ENCODE measurements around the gene ABTB2.

ABTB2 gene

GRCh38 chr11:34308049-34308912 lies 49.5 kb downstream of the ABTB2 start:
- DNase-seq (ENCODE audit: low read depth in 2 of 2): peak in 1 of 2 donors; percentile 32
- no peak for TF ChIP-seq CTCF (IDR thresholded peaks at IDR 0.05; ENCODE audit: low read depth, low read length)
- H3K4me3 ChIP-seq (replicated peaks in 1 of 2; ENCODE audit: low read depth in 2 of 2, low read length in 2 of 2): no peak overlapping the region

- no peak overlapping the region for H3K4me3 ChIP-seq (replicated peaks in 1 of 2; ENCODE audit: low read depth in 2 of 2, low read length in 2 of 2)
- TF ChIP-seq CTCF (IDR thresholded peaks at IDR 0.05; ENCODE audit: low read depth, low read length): no peak
- DNase-seq (ENCODE audit: low read depth in 2 of 2): no peak
Measured at GRCh38 chr11:34305780-34306179, 52.0 kb downstream of the ABTB2 start.

GRCh38 chr11:34305193-34305592 lies 52.6 kb downstream of the ABTB2 start:
- no peak overlapping the region for H3K4me3 ChIP-seq (replicated peaks in 1 of 2; ENCODE audit: low read depth in 2 of 2, low read length in 2 of 2)
- TF ChIP-seq CTCF (IDR thresholded peaks at IDR 0.05; ENCODE audit: low read depth, low read length): no peak
- DNase-seq (ENCODE audit: low read depth in 2 of 2): no peak

- no peak overlapping the region for H3K4me3 ChIP-seq (replicated peaks in 1 of 2; ENCODE audit: low read depth in 2 of 2, low read length in 2 of 2)
- DNase-seq (ENCODE audit: low read depth in 2 of 2): no peak
- no peak for TF ChIP-seq CTCF (IDR thresholded peaks at IDR 0.05; ENCODE audit: low read depth, low read length)
Measured at GRCh38 chr11:34303028-34303570, 54.7 kb downstream of the ABTB2 start.

GRCh38 chr11:34302046-34302921 lies 55.5 kb downstream of the ABTB2 start:
- DNase-seq (ENCODE audit: low read depth in 2 of 2): peak; percentile 82
- TF ChIP-seq CTCF (IDR thresholded peaks at IDR 0.05; ENCODE audit: low read depth, low read length): no peak
- H3K4me3 ChIP-seq (replicated peaks in 1 of 2; ENCODE audit: low read depth in 2 of 2, low read length in 2 of 2): no peak overlapping the region

- TF ChIP-seq CTCF (IDR thresholded peaks at IDR 0.05; ENCODE audit: low read depth, low read length): no peak
- H3K4me3 ChIP-seq (replicated peaks in 1 of 2; ENCODE audit: low read depth in 2 of 2, low read length in 2 of 2): no peak overlapping the region
- no peak for DNase-seq (ENCODE audit: low read depth in 2 of 2)
Measured at GRCh38 chr11:34300926-34301295, 56.9 kb downstream of the ABTB2 start.
